Hematopoietic multipotent progenitor cell treated with erythropoietin and hydrocortisone succinate and interleukin-3 and kit ligand, for 8 days (in vitro differentiated cells): ENCODE results near the gene ADORA3.

Source experiments
- DNase-seq: peaks from one replicate; pipeline ENCODE4 v3.0.0-alpha.2; 2015

ADORA3 gene

DNA sequence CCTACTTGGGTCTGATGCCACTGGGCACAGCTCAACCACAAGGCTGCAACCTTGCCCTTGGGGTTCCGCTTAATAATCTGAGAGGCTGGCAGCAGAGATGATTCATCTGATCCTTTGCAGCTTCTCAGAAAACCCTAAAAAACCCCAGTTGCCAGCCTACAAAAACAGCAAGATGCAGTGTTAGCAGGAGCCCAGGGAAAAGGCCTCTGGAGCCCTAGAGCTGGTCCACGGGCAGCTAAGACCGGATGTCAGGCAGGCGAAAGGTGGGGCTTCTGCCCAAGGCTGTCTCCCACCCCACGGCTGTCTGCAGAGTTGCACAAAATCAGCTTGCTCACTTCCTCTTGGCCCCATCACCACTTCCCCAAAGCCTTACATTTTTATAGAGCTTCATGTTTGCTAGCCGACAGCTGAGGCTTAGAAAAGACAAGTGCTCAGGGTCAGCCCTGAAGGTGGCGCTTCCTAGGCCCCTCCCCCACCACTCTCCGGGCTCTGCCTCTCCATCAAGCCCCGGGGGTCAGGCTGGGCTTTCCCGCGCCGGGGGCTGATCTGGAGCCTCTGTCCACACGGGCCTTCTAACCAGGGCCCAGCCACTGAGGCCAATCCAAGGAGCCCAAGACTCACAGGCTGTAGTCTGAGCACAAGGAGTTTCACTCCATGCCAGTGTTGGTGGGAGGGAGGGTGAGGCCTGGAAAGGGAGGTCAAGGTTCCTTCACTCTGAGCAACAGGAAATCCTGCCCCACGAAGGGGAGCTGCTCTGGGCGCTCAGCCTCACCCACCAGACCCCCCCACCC, 4.2 kb upstream of the ADORA3 start:
- peak; percentile 72 for DNase-seq

DNA sequence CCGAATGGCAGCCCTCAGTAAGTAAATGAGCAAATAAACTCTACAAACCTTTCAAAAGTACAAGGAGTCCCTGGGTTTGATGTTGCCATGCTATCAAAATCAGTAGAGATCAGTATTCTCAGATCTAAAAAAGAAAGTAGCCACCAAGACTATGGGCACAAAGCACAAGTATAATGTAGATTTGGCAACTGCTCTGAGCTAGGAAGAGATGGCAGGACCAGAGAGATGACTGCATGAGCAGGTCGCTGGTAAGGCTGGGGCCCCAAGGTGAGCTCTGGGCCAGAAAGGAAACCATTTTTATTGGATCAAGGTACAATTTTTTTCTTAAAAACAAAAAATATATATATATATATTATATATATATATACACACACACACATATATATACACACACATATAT, 3.1 kb upstream of the ADORA3 start:
- no peak for DNase-seq

DNA sequence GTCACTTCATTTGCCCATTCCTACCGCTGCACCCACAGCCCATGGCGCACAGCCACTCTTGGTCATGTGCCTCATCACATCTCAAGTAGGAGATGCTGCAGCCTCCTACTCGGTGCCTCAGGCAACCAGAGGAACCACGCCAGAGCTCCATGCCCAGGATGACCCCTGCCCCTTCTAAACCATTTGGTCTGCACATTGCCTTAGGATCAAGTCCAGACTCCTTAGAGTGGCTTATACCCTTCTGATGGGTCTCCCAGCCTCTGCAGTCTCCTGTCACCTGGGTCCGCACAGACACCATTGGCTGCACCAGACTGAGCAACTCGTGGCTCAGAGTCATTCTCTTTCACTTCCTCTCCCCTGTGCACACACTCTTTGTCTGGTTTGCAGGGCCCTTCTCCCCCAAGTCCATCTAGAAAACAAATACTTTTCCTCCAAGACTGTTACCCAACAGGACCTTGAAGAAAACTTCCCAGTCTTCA, 2.2 kb upstream of the ADORA3 start:
- no peak for DNase-seq

DNA sequence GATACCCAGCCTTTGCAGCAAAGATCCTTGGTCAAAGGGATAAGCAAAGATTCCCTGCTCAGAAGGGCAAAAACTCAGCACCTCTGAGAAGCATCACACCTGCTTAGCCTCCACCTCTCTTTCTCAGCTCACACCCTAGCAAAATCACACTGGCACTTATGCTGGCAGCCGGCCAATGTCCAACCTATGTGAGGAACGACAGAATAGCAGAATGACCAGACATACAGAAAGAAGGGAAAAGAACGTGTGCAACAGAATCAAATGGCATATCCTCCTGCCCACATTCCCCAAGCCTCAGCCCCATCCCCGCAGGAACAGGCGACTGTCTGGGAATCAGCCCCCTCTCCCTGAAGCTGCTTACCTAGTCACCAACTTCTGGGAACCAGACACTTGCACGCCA, 664 bp upstream of the ADORA3 start:
- DNase-seq, result no peak

DNA sequence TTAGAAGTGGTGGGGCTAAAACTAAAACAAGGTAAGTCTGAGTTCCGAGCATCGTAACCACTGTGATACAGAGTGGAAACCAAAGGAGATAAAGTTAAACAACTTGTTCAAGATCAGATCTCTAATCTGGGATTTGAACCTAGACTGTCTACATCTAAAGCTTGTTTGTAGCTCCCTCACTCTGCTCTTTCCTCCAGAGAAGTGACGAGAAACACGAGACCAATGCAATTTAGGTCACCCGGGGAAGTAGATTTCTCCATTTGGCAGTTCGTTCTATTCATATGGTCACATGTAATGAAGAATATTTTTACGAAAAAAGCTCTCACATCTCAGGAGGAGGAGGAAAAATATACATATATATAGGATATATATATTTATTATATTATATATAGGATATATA, 1.8 kb downstream of the ADORA3 start:
- DNase-seq, result no peak

DNA sequence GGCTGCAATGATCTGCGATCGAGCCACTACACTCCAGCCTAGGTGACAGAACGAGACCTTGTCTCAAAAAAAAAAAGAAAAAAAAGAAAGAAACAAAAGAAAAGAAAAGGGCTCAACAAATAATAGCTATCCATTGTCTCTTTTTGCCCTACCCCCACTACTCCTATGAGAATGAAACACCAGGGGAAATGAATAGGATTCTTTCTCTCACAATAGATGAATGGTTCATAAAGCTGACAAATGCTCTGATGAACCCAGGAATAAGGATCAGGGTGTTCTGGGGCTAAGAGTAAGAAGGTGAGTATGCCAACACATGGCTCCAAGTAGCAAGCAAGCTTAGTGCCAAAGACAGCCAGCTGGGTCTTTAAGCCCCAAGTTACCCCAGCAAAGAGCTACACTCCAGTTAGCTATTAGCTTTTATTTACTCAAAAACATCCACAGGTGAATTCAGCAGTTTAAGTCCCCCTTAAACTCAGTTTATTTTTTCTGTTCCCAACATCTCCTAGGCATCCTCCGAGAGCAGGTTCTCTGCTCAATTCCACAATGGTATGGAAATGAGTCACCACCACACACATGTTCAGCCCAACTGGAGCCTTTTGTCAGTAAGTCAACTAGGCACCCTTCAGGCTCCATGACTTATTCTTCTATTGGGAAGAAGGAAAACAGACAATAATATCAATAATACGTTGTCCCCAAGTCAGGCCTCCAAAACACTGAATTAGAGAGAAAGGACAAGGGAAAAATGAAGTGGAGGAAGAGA, 4.2 kb downstream of the ADORA3 start:
- no peak for DNase-seq

DNA sequence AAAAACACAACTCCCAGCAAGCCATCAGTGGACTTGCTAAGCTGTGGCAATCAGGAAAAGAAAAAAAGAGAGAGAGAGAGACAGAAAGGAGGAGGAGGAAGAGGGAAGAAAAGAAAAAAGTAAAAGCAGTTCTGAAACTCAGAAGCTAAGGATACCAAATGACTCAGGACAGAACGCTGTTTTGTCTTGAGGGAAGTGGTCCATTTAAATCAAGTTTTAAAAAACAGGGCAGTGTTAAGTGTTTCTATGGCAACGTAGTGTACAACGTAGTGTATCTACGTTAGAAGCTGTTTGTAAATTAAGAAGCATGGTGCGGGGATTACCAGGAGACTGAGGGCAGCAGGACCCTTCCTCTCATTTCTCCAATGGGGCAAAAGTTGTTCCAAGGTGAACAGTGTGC, 5.8 kb downstream of the ADORA3 start:
- DNase-seq, result no peak

DNA sequence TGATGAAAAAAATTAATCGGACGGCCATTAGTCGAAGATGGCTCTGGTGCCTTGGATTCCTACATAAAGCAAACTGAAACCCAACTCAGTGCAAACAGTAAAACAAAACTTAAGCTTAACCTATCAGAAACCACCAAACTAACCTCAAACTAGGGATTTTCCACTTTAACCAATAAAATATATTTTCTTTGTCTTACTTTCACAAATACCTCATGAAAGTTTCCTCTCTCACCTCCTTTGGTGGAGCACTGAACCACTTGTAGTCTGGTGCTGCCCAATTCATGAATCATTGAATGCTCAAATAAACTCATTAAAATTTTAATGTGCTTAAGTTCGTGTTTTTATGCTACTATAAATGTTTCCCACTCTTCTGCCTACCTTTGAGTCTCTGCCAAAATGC, 7.0 kb downstream of the ADORA3 start:
- no peak for DNase-seq

DNA sequence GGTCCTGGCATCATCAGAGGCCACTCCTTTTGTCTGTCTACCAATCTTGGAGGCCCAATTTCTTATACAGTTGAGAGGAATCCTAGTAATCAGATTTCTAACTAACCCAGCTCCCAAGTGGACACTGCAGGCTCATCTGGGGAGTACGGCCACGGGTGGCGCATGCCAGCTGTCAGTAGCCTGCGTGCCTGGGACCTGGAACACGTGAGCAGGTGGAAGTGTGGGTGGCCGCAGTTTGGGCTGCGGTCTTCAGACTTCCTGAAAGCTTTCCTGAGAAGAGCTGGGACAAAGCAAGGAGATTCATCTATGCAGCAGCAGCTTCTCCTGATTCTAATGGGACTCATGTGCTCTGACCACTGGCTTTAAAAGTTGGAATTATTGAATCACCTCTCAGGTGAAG, 12.4 kb downstream of the ADORA3 start:
- DNase-seq, result no peak

DNA sequence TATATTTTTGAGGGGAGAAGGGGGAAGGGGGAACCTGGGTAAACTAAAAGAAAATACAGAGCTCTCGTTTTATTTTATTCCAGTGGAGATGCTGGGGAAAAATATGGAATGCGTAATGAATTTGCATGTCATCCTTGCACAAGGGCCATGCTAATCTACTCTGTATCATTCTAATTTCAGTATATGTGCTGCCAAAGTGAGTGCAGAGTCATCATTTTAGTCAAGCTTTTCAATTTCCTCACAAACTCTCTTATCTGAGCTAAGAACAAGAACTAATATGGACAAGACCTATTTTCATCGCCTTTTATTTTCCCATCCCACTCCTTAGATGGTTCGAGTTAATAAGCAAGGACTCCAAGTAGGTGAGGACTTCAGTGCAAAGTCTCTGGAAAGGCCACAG, 13.2 kb downstream of the ADORA3 start:
- DNase-seq, result no peak

DNA sequence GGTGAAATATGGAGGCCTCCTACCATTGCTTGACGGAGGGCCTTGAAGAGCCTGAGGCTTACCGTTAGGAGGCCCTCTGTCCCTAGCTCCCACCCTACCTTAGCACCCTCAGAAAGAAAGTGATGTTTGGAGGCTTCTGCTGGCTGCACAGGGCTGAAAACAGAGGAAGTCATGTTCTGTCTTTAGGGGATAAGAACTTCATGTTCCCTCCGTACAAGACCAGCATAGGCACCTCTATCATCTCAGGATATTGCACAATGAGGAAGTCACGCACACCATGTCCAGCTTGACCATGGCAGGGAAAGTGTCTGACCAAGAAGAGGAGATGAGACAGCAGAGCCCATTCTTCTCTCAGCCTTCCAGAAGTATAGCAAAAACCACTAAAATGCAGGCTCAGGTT, 13.8 kb downstream of the ADORA3 start:
- no peak for DNase-seq

DNA sequence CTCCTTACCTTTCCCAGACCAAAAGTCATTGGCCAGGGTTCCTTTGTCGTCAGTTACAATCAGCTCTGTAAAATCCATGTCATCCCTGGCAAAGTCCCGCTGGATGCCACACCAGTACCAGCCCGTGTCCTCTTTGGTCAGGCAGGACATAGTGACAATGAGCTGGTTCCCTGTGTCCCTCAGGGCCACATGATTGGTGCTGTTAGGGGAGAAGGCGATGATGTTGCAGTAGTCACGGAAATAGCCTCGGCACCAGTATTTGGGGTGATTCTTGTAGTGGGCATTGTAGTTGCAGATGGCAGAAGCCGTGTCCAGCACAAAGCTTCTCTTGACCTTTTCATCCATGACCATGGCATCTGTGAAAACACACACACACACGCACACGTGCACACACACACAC, 14.8 kb downstream of the ADORA3 start:
- no peak for DNase-seq

DNA sequence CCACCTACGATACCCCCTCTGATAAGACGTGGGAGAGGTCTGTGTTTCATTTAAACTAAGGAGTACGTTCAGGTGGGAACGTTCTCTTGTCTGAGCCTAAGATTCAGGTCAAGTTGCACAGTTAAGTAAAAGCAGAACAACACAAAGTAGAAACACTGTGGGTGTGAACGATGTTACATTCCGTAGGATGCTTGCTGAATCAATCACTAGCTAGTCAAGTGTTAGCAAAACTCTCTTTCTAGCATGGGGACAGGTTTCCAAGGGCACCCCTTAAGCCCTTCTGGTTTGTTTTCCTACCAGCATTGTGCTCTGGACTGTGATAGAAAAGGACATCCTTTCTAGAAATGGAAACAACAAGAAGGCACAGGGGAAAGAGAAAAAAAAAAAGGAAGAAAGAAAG, 16.3 kb downstream of the ADORA3 start:
- no peak for DNase-seq

DNA sequence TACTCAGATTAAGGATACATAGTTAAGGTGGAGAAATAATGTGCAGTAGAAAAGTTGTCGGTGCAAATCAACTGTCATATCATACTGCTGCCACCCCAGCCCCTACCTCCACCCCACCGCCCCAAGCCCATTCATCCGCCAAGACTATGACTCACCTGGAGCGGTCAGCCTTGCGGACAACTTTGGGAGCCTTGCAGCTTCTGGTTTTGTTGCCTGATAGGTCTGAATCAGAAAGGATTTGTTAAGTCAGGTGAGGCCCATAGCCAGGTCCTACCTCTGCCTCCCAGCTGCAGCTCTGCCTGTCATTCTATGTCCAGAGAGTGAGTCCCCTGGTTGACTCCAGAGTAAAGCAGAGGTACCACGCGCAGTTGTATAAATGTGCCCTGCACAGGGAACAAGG, 17.0 kb downstream of the ADORA3 start:
- DNase-seq, result no peak

DNA sequence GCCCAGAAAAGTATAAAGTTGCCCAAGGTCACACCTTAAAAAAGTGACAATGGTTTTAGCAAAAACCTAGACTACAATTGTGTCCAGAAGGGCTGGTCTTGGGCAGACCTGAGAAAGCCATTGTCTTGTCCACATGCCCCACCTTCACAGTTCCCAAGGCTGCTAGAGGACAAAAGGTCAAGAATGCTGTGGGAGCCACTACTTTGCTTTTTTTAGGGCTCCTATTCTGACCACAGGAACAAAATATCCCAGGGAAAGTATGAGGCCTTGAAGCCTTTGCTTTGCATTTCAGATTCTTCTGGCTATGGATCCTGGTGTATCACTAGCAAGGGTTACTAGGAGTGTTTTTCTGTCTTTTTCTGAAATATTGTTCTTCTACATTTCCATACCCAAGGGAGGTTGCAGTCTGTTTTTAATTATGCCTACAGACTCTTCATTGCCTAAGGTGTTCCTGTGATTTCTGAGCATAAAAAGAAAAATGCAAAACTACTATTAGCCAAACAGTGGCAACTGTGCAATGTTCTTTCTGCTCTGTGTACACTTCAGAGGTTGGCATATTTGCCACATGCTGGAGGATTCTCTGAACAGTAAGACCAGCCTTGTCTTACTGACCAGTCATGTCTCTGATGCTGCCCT, 18.9 kb downstream of the ADORA3 start:
- DNase-seq, result no peak

DNA sequence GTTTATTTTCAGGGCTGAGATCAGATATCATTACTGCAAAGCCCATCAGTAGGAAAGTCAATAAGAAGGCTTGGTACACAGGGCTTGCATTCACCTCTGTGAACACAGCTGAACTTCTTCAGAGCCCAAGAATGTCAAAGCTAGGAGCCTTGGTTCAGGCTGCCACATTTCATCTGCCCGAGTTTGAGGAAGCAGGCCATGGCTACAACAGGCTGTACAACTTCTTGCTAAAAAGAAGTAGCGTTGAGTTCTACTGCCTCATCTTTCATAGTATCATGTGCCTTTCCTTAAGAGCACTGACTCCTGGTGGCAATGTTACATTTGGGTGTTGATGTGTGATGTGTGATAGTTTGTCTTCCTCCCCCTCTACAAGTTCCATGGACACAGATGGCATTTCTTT, 19.6 kb downstream of the ADORA3 start:
- DNase-seq, result no peak

DNA sequence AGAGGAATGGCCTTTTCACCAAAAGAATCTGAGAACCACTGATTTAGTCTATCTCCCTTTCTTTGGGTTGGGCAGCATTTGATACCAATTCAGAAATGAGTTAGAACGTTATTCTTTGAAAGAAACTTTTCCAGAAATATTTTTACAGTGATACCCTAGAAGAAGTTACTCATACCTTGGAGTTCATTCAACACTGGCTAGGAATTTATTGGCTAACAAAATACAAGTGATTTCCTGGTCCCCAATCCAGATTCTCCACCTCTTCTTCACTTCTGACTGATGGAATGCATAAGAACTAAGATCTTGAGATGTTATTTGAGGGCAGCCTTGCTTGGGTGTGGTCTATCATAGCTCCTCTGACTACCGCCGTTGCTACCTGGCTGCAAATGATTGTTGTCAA, 20.3 kb downstream of the ADORA3 start:
- DNase-seq, result no peak

DNA sequence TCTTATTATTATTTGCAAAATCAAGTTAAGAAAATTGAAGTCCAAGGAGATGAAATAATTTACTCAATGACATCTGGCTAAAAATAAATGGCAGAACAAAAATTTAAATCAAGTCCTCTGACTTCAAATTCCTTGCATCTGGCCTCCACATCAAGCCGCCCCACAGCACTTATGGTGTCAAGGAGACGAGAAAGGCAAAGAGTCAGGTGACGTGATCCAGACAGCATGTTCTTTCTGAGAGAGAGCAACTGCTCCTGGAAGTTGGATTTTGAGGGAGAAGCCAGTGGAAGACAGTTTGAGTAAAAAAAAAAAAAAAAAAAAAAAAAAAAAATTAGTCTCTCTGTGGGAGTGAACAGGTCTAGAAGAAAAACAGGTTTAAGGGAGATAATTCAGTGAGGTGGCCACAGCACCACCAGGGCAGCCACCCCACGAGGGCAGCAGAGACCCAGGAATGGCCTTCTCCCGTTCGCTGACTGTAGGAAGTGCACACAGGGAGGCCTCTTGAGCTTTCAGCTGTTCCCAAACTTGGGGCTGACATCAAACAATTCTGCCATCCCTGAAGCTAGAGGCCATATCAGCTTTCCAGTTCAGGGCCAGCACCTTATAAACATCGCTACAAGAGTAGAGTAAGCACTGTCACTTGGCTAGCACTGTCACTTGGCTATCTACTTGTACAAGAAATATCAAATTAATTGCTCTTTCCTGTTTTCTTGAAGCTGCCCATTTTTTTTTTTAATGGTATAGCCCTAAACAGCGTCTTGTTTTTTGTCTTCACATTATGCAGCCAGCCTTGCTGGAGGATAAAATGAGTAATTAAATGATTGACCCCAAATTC, 21.8 kb downstream of the ADORA3 start:
- DNase-seq, result peak; percentile 79

DNA sequence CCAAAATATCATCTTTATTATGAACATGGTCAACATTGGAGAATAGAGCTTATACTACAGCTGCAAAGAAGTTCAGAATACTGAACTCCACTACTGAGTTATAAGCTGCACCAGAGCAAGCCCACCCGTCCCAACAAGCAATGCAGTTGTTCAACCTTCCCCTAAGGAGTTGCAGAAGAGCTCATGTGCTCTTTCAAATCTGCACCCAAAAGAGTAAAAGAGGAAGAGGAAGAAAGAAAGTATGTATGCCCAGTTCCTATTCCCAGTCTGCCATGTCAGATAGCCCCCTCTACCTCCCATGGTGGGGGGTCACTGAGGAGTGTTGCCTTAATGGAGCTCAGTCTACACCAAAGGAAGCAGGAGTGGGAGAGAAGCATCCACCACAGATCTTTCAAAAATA, 22.8 kb downstream of the ADORA3 start:
- DNase-seq, result no peak

DNA sequence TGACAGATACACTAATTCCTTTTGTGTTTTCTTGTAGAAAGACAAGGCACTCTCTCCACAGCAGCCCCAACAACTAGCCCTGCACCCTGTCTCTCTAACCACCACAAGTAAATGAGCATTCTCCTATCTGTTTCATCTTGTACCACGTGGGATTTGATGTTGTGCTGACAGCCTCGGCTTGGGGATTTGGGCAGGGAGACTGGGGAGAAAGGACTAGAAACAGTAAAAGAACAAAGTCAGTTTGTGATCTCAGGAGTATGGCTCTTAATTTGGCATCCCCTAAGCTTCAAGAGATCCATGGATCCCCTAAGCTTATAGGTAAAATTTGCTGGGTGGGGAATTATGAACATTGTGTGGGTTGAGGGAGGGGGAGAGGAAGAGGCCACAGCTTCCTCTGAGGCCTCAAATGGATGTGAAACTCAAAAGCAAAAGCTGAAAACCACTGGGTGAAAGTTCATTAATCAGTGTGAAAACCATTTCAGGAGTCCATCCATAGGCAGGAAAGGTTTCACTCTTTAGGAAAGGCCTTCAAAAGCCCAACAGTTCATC, 26.6 kb downstream of the ADORA3 start:
- peak; percentile 24 for DNase-seq

DNA sequence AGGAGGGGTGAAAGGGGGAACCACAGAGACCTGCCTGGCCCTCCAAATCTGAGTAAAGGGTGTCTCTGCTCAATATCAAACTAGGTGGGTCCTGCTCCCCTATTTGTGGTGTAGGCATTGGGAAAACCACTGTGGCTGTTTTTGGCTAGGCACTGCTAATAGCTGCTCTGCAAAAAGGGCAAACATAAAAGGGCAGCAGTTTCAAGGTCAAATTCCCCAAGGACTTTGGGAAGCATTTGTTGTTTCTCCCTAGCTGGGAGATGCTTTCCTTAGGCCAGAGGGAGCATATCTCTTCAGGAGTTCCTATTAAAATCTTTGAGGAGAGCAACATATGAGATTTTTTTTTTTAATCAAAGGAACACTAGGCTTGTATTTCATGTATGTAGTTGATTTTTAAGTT, 27.2 kb downstream of the ADORA3 start:
- DNase-seq, result no peak

DNA sequence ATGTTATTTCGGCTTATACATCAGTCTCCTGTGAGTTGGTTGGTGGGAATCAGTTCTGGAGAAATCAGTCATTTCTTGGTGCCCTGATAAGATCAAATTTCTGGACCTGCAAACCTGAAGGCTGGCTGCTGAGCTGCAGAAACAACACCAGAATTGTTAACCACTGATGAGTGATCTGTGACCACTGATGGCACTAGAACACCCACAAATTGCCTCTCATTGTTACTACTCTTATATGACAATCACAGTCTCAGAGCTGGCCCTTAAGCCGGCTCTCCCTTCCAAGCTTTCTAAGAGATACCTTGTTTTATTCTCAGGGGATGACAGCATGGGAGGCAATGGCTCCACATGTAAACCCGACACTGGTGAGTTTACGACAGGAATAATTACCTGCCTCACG, 27.7 kb downstream of the ADORA3 start:
- DNase-seq, result no peak

DNA sequence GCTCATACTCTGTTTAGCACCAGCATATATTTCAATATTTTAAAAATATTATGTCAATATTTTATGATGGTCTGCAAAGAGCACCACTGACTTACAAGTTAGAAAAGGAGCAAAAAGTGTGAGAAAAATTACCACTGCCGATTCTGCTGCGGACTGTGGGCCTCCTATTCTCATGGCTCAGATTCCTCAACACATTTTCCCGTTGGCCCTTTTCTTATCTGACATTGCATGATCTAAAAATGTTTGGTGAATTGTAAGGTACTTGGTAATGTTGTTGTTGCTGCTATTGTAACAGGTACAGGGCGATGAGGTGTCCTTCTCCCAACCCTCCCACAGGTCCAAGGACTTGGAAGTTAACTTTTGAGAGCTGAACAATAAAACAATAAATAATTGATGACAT, 28.9 kb downstream of the ADORA3 start:
- DNase-seq, result no peak
